Measurements from ENCODE around the gene C5orf47. TPM values are rescaled to one million over a fixed set of nuclear protein-coding genes. Genes with fewer than 3 reads are reported as not detected.

Gene C5orf47
- total and polyA plus RNA-seq, 10 of the 15 experiments (the other 5 are each of a cell fraction or from before 2014, with no cell fraction given): 0.04 TPM; not detected in 9

GRCh38 chr5:174020928-174021304, 31.9 kb downstream of the C5orf47 start:
- Histone ChIP-seq H3K9ac (ENCODE audit: control insufficient read depth, insufficient read depth, low read length) (no peak overlapping the region), H3K4me1 (ENCODE audit: control insufficient read depth, insufficient read depth, low read length) (no peaks in the 10 kb centered on the region), H3K36me3 (ENCODE audit: control insufficient read depth in 2 of 2, insufficient read depth in 2 of 2, low read length in 1 of 2) (no peaks in the 10 kb centered on the region), H3K4me3 (no peak overlapping the region), H3K27ac (ENCODE audit: control insufficient read depth, insufficient read depth) (no peak overlapping the region), H4K20me1 (ENCODE audit: control insufficient read depth, insufficient read depth) (no peaks in the 10 kb centered on the region), H3K27me3 (replicated peaks in 1 of 2; ENCODE audit: control insufficient read depth in 2 of 2, insufficient read depth in 2 of 2, low read length in 1 of 2) (peaks cover 3% of the 10 kb centered on the region in 2 experiments; a peak in 3 of 4 replicates), H3K9me3 (replicated peaks; ENCODE audit: control insufficient read depth, insufficient read depth, low read length) (no peaks in the 10 kb centered on the region), H2AFZ (ENCODE audit: control insufficient read depth, low read depth, low read length) (no peak overlapping the region), H3K4me2 (ENCODE audit: control insufficient read depth, insufficient read depth) (no peak overlapping the region), H3K79me2 (ENCODE audit: control insufficient read depth, insufficient read depth, low read length) (no peaks in the 10 kb centered on the region)
- no peak for DNase-seq (ENCODE audit: low read depth, low spot score)
- SMC1A ChIA-PET (ENCODE audit: uncharacterized antibody, unreplicated experiment): no interaction called here
- in situ Hi-C loops (cut with MboI): no loop called here
- POLR2A ChIA-PET: no interaction called here
- WGBS (ENCODE audit: insufficient coverage, insufficient replicate concordance, low lambda C conversion rate, missing lambda C conversion rate): 6% methylated on average over 3 of the region's 3 CpGs
- TF ChIP-seq SREBF1 (IDR thresholded peaks at IDR 0.05; ENCODE audit: low read length): no peak
- TF ChIP-seq USF1 (IDR thresholded peaks at IDR 0.05; ENCODE audit: borderline replicate concordance, extremely low read length, insufficient read depth, low read depth, low read length): no peak
- TF ChIP-seq TCF12 (IDR thresholded peaks at IDR 0.05; ENCODE audit: low read depth, low read length): no peak
- no peak for TF ChIP-seq PML (IDR thresholded peaks at IDR 0.05; ENCODE audit: low read length)
- no peak for FAIRE-seq
- RAD21 ChIA-PET (ENCODE audit: unreplicated experiment): no interaction called here
- BruUV-seq (replicated peaks): no TSS peak
- no peak for ATAC-seq
- CTCF ChIA-PET: interaction anchor here (0.6 to 1.2 kb wide), 2 partner anchors 35 to 479 kb away, joined by 4 read pairs; no protein-coding TSS in a partner anchor
- intact Hi-C loops (cut with micrococcal nuclease; ENCODE audit: unreplicated experiment): loop anchor here (1.0 kb wide), 2 partner anchors 291 to 296 kb away; no protein-coding TSS in a partner anchor

GRCh38 chr5:174022384-174023095, 33.6 kb downstream of the C5orf47 start:
- FAIRE-seq (no peak), DNase-seq (ENCODE audit: low read depth, low spot score) (no peak), ATAC-seq (no peak)
- Histone ChIP-seq H3K79me2 (ENCODE audit: control insufficient read depth, insufficient read depth, low read length) (no peaks in the 10 kb centered on the region), H3K4me3 (no peak overlapping the region), H3K9me3 (replicated peaks; ENCODE audit: control insufficient read depth, insufficient read depth, low read length) (no peaks in the 10 kb centered on the region), H3K9ac (ENCODE audit: control insufficient read depth, insufficient read depth, low read length) (no peak overlapping the region), H3K36me3 (ENCODE audit: control insufficient read depth in 2 of 2, insufficient read depth in 2 of 2, low read length in 1 of 2) (no peaks in the 10 kb centered on the region), H3K4me2 (ENCODE audit: control insufficient read depth, insufficient read depth) (no peak overlapping the region), H2AFZ (ENCODE audit: control insufficient read depth, low read depth, low read length) (no peak overlapping the region), H4K20me1 (ENCODE audit: control insufficient read depth, insufficient read depth) (no peaks in the 10 kb centered on the region), H3K27me3 (replicated peaks in 1 of 2; ENCODE audit: control insufficient read depth in 2 of 2, insufficient read depth in 2 of 2, low read length in 1 of 2) (peaks cover 3% of the 10 kb centered on the region in 2 experiments; a peak in 3 of 4 replicates), H3K27ac (ENCODE audit: control insufficient read depth, insufficient read depth) (no peak overlapping the region), H3K4me1 (ENCODE audit: control insufficient read depth, insufficient read depth, low read length) (no peaks in the 10 kb centered on the region)
- in situ Hi-C loops (cut with MboI) (no loop called here), intact Hi-C loops (cut with micrococcal nuclease; ENCODE audit: unreplicated experiment) (no loop called here)
- WGBS (ENCODE audit: insufficient coverage, insufficient replicate concordance, low lambda C conversion rate, missing lambda C conversion rate): 25% methylated on average over 4 of the region's 4 CpGs
- CTCF ChIA-PET: interaction anchor here (0.7 kb wide), 1 partner anchor 24 kb away, joined by 3 read pairs; no protein-coding TSS in a partner anchor
- POLR2A ChIA-PET: no interaction called here
- RAD21 ChIA-PET (ENCODE audit: unreplicated experiment): interaction anchor here (1.1 kb wide), 1 partner anchor 289 kb away, joined by 3 read pairs; no protein-coding TSS in a partner anchor
- SMC1A ChIA-PET (ENCODE audit: uncharacterized antibody, unreplicated experiment): no interaction called here
- no peak for TF ChIP-seq WRNIP1 (IDR thresholded peaks at IDR 0.05; ENCODE audit: borderline replicate concordance, low read depth, low read length)
- TF ChIP-seq ASH2L (IDR thresholded peaks at IDR 0.05; ENCODE audit: borderline replicate concordance, low read depth): no peak
- no peak for TF ChIP-seq MXI1 (IDR thresholded peaks at IDR 0.05; ENCODE audit: low read depth, low read length)
- no peak for TF ChIP-seq NRF1 (conservative IDR thresholded peaks at IDR 0.05; ENCODE audit: low read depth, low read length)
- no peak for TF ChIP-seq RB1 (IDR thresholded peaks at IDR 0.05; ENCODE audit: borderline replicate concordance)
- no peak for TF ChIP-seq CREB1 (IDR thresholded peaks at IDR 0.05; ENCODE audit: low read depth)
- no peak for TF ChIP-seq POU2F2 (IDR thresholded peaks at IDR 0.05; ENCODE audit: borderline replicate concordance, low read depth, low read length)
- TF ChIP-seq SREBF1 (IDR thresholded peaks at IDR 0.05; ENCODE audit: low read length): no peak
- no peak for TF ChIP-seq IKZF2 (IDR thresholded peaks at IDR 0.05)
- TF ChIP-seq NFYA (IDR thresholded peaks at IDR 0.05; ENCODE audit: borderline replicate concordance, low read depth, low read length): no peak
- no peak for TF ChIP-seq CBX5 (IDR thresholded peaks at IDR 0.05; ENCODE audit: low read depth)
- no peak for TF ChIP-seq EGR1 (IDR thresholded peaks at IDR 0.05; ENCODE audit: borderline replicate concordance in 1 of 2, low read depth in 2 of 2, low read length in 2 of 2)
- TF ChIP-seq BCL11A (IDR thresholded peaks at IDR 0.05; ENCODE audit: low read depth, low read length): no peak
- no TSS peak for BruUV-seq (replicated peaks)

Measured in GM12878 (cell line).